Endothelial cell (in vitro differentiated cells): Measurements from ENCODE around the gene CTNNA2. TPM values are rescaled to one million over a fixed set of nuclear protein-coding genes. Genes with fewer than 3 reads are reported as not detected.

Experiments used
- DNase-seq: peaks from one replicate; pipeline ENCODE4 v3.0.0; 2021; ENCODE audit warnings: low spot score
- H3K27ac Mint-ChIP-seq: one replicate; pipeline ENCODE4 v1.8.0; 2021; ENCODE audit warnings: mixed read lengths, inconsistent platforms; ENCODE audit not compliant: unreplicated experiment
- H3K27me3 Mint-ChIP-seq: one replicate; pipeline ENCODE4 v1.8.0; 2021; ENCODE audit warnings: mild to moderate bottlenecking, moderate library complexity, mixed read lengths, inconsistent platforms; ENCODE audit not compliant: unreplicated experiment
- H3K36me3 Mint-ChIP-seq: one replicate; pipeline ENCODE4 v1.8.0; 2021; ENCODE audit warnings: mild to moderate bottlenecking, low read depth, mixed read lengths, inconsistent platforms; ENCODE audit not compliant: unreplicated experiment
- H3K4me1 Mint-ChIP-seq: one replicate; pipeline ENCODE4 v1.8.0; 2021; ENCODE audit warnings: mild to moderate bottlenecking, mixed read lengths, inconsistent platforms; ENCODE audit not compliant: unreplicated experiment
- H3K4me3 Mint-ChIP-seq: one replicate; pipeline ENCODE4 v1.8.0; 2021; ENCODE audit warnings: mild to moderate bottlenecking, mixed read lengths, inconsistent platforms; ENCODE audit not compliant: unreplicated experiment
- H3K9me3 Mint-ChIP-seq: one replicate; pipeline ENCODE4 v1.8.0; 2021; ENCODE audit warnings: mixed read lengths, inconsistent platforms; ENCODE audit not compliant: unreplicated experiment
- CTCF ChIP-seq: fragments of 200-600 bp; sonication (generic); IDR thresholded peaks from one replicate; pipeline ENCODE4 v1.5.0; 2021; ENCODE audit warnings: antibody characterized with exemption; ENCODE audit not compliant: unreplicated experiment
- total RNA-seq: library from RNA; stranded (reverse); fragmentation: NEBNext Ultra II Directional; extraction: Animal tissue kit (Norgen Biotek cat#: 25700); gene quantifications from one replicate; pipeline ENCODE4 v1.2.1, GENCODE V29; 2021; ENCODE audit not compliant: unreplicated experiment

CTNNA2 gene
- total RNA-seq, 1 donor from 2014 or later: 4.7 TPM

GRCh38 chr2:80354858-80355257 is 842.0 kb downstream of the CTNNA2 start:
- H3K9me3 Mint-ChIP-seq: no peaks in the 10 kb centered on the region
- H3K36me3 Mint-ChIP-seq: no peaks in the 10 kb centered on the region
- TF ChIP-seq CTCF: no peak
- H3K4me3 Mint-ChIP-seq: no peak overlapping the region
- H3K4me1 Mint-ChIP-seq: no peaks in the 10 kb centered on the region
- H3K27me3 Mint-ChIP-seq: no peaks in the 10 kb centered on the region
- H3K27ac Mint-ChIP-seq: no peak overlapping the region
- no peak for DNase-seq

- H3K27ac Mint-ChIP-seq: no peak overlapping the region
- H3K9me3 Mint-ChIP-seq: no peaks in the 10 kb centered on the region
- no peak for TF ChIP-seq CTCF
- DNase-seq: no peak
- no peaks in the 10 kb centered on the region for H3K36me3 Mint-ChIP-seq
- H3K4me3 Mint-ChIP-seq: no peak overlapping the region
- peaks cover 2% of the 10 kb centered on the region for H3K27me3 Mint-ChIP-seq
- H3K4me1 Mint-ChIP-seq: peaks cover 18% of the 10 kb centered on the region
These were observed 849.1 kb downstream of the CTNNA2 start for GRCh38 chr2:80361904-80362303.

GRCh38 chr2:80363330-80363729 is 850.5 kb downstream of the CTNNA2 start:
- no peak overlapping the region for H3K4me3 Mint-ChIP-seq
- H3K9me3 Mint-ChIP-seq: no peaks in the 10 kb centered on the region
- no peak for DNase-seq
- no peak for TF ChIP-seq CTCF
- H3K27ac Mint-ChIP-seq: no peak overlapping the region
- no peaks in the 10 kb centered on the region for H3K36me3 Mint-ChIP-seq
- H3K4me1 Mint-ChIP-seq: peaks cover 18% of the 10 kb centered on the region
- peaks cover 2% of the 10 kb centered on the region for H3K27me3 Mint-ChIP-seq

- no peak overlapping the region for H3K27ac Mint-ChIP-seq
- H3K36me3 Mint-ChIP-seq: no peaks in the 10 kb centered on the region
- H3K4me1 Mint-ChIP-seq: peaks cover 18% of the 10 kb centered on the region
- H3K9me3 Mint-ChIP-seq: no peaks in the 10 kb centered on the region
- TF ChIP-seq CTCF: no peak
- no peak overlapping the region for H3K4me3 Mint-ChIP-seq
- DNase-seq: no peak
- peaks cover 2% of the 10 kb centered on the region for H3K27me3 Mint-ChIP-seq
These were observed 851.0 kb downstream of the CTNNA2 start for GRCh38 chr2:80363791-80364349.

GRCh38 chr2:80364524-80365212 is 851.8 kb downstream of the CTNNA2 start:
- no peak overlapping the region for H3K27ac Mint-ChIP-seq
- no peak for TF ChIP-seq CTCF
- H3K36me3 Mint-ChIP-seq: no peaks in the 10 kb centered on the region
- H3K4me3 Mint-ChIP-seq: no peak overlapping the region
- peaks cover 18% of the 10 kb centered on the region for H3K4me1 Mint-ChIP-seq
- H3K27me3 Mint-ChIP-seq: peaks cover 2% of the 10 kb centered on the region
- DNase-seq: no peak
- H3K9me3 Mint-ChIP-seq: no peaks in the 10 kb centered on the region
